Stimulated activated CD8-positive, alpha-beta memory T cell treated with anti-CD3 and anti-CD28 coated beads, Interleukin-7, amount 100 ng/mL, for 1 hour (primary cell): ENCODE measurements around the gene ATP2A2.

Experiments used
- DNase-seq, 2 donors: peaks; one replicate each; pipeline ENCODE4 v3.0.0-alpha.2; 2020; ENCODE audit warnings: low read depth in 2 of 2

Gene ATP2A2

DNA sequence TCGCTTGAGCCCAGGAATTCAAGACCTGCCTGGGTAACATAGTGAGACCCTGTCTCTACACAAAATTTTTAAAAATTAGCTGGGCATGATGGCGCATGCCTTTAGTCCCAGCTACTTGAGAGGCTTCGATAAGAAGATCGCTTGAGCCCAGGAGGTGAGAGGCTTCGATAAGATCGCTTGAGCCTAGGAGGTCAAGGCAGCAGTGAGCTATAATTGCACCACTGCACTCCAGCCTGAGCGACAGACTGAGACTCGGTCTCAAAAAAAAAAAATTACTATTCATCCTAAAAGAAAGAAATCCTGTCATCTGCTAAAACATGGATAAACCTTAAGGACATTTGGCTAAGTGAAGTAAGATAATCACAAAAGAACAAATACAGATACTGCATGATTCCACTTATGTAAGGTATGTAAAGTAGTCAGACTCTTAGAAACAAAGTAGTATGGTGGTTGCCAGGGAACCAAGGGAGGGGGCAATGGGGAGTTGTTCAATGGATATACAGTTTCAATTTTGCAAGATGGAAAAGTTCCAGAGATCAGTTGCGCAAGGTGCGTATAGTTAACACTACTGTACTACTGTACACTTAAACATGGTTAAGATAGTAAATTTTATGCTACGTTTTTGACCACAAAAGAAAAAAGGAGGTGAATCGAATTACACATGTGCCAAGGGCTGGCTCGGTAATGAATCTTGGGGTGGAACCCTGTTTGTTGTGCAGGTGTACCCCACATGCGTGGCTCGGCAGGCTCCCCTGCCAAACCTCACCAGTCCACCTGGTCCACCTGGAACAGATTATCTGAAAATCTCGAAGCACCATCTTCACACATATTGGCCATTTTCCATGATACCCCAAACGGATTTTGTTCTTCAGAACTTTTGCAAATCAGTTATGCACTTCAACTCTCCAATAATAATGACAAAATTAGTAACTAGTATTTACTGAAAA, 18.3 kb upstream of the ATP2A2 start:
- no peak for DNase-seq

DNA sequence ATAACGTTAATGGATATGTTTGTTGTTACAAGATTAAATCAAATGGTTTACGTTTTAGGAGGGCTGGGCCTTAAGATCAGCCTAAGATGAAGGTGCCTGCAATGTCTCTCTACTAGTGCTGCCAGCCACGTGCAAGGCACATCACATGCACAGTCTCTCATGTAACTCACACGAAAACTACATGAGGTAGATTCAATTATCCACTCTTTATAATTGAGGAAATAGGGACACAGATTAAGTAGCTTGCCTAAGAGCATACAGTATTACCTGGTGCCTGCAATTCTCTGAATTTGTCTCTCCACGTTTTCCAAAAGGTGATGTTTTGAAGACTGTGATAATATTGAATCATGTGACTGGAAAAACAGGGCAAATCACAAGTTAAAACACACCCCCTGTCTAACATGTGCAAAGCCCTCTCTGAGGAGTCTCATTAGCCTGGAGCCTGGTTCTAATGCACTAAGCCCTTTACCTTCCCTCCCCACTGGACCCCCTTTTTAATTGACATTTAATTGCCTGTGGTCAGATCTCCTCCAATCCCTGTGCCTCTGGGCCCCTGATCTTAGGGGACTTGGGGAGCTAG, 14.6 kb upstream of the ATP2A2 start:
- DNase-seq: no peak

- DNase-seq: no peak
Measured at GRCh38 chr12:110266980-110267620, 13.9 kb upstream of the ATP2A2 start.

DNA sequence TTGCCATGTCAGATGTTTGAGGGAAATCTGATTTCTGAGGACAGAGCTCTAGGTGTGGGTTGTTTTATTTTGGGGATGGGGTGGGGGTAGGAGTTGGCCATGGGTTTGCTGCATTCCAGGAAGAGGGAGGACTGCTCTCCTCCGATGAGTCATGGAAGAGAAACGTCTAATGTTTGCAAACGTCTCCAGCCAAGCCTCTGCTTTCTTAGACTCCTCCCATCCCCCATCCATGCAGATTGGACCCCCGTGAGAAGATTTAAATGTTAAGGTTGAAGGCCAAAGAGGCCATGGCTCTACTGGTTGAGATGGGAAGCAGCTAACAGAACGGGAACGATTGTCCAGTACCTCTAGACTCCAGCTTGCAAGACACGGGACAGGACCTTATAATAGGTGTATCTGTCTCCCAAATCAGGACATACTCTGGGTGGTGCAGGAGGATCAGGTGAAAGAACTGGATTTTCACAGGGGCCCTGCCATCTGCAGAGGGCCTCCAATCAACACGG, 11.4 kb upstream of the ATP2A2 start:
- DNase-seq: no peak

- DNase-seq: no peak
Measured at GRCh38 chr12:110270125-110270962, 10.7 kb upstream of the ATP2A2 start.

DNA sequence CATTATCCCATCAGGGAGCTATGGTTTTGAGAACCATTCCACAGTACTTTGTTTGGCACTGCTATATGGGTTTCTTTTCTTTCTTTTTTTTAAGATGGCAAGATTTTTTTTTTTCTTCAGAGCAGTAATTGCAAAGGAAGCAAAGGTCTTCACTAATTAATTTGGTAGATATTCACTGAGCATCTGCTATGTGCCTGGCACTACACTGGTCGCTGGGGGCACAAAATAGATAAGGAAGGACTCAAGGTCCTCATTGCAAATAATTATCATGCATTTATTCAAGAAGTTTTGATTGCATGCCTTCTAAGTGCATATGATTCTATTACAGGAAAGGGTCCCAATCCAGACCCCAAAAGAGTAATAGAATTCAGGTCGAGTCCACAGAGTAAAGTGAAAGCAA, 10.0 kb upstream of the ATP2A2 start:
- DNase-seq: no peak

DNA sequence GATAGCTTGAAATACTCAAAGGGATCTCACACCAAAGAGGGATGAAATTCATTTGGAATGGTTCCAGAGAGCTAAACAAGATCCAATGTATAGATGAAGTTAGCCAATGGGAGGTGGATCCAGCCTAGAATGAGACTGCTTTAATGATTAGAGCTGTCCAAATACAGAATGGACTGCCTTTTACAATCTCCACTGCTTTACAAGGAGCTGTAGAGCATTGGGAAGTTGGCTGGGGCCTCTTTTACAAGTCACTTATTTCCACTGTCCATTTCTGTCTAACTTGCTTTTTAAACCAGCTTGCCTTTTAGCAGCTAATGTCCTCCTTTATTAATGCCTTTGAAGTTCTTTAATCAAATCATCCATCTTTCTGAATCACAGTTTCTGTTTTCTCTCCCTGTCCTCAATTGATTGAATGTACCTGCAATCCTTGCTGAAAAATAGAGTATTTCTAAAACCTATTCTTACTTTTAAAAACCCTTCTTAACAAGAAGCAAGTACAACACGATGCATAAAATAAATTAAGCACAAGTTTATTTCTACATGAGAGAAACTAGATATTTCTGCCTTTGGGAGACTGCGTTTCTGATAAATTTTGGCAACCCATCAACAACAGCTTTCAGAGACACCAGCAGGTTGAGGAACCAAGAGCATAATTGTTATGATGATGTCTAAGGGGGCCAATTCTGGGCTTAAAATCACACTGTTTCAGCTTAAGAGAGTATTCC, 3.4 kb upstream of the ATP2A2 start:
- DNase-seq: no peak

DNA sequence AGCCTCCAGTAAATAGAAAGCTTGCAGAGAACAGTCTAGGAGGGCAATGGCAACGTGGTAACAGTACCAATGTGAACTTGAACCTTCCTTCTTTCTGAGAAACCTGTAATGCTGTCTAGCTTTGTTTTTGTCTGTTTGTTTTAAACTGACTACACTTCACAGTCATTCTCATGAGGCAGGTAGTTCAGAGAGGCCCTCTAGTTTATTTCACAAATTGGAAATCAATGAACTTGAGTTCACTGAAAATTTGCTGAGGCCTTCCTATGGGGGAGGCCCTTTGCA, 2.9 kb upstream of the ATP2A2 start:
- no peak for DNase-seq

DNA sequence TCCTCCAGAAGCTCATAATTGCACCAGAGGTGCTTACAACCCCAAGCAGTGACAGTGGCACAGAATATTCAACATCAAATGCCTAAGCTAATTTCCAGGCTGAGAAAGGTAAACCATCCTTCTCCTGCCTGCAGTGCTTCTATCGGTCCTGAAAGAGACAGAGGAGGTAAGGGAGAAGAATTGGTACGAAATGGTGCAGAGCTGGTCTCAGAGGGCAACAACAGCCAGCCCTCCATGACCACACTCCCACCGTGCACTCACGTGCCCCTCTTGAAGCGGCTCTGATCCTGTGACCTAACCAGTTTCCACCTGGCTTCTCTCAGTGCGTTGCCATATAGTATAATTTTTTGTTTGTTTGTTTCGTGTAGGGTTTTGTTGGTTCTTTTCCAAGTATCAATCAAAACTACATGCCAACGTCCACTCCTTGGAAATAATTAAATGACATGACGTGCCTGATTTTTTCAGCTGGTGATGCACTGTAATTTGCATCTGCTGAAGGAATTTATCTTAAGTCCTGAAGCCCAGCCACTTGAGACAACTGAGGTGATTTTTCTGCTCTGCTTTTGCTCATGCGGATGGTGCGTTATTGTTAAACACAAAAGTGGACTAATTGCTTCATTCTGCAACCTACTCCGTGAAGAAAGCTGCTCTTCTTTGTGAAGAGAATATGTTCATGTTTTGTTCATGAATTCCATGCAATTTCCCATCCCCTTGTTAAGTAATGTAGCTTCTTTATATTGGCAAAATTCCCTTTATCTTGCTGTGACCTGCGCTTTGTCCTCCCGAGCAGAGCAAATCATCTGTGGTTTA, 1.3 kb upstream of the ATP2A2 start:
- no peak for DNase-seq

- peak; percentile 21 to 32 for DNase-seq
Measured at GRCh38 chr12:110280392-110280778, 662 bp upstream of the ATP2A2 start.

- peak; percentile 14 to 18 for DNase-seq
Measured at GRCh38 chr12:110281549-110282299, 677 bp downstream of the ATP2A2 start.

- no peak for DNase-seq
Measured at GRCh38 chr12:110282300-110282860, 1.3 kb downstream of the ATP2A2 start.

DNA sequence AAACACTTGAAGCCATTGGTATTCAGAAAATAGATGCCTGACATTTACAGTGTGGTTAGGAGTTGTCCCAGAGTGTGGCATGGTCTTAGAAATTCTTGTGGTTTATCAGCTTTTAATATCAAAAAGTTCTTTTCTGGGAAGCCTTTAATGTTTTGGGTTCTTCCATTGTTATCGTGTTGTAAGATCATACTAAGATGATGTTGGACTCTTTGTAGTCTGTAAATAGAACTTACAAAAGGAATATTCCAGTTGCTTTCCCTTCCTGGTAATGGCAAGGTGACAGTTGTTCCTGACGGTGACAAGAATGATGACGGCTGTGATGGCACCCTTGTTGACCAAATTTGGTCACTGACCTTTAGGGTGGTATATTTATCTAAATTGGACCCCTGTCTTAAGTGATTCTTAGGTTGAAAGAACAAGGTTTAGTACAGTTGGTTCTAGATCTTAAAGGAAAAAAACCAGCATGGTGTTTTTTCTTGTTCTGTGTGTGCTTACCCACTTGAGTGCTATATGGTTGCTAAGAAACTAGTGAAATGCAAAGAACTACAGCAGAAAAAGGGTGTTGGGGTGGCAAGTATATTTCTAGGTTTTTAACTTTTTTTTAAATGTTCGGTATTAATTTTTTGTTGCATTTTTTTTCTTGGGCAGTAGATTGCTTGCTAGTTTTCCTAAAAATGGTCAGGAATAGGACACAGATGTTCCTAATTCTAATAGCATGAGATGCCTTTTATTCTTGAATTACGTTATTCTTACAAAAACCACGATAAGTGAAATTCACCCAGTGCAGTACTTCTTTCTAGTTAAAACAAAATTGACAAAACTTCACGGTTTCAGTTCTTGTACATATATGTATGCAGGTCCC, 2.1 kb downstream of the ATP2A2 start:
- DNase-seq: no peak

GRCh38 chr12:110284597-110284996, 3.5 kb downstream of the ATP2A2 start:
- no peak for DNase-seq

- no peak for DNase-seq
Measured at GRCh38 chr12:110286623-110287022, 5.6 kb downstream of the ATP2A2 start.

DNA sequence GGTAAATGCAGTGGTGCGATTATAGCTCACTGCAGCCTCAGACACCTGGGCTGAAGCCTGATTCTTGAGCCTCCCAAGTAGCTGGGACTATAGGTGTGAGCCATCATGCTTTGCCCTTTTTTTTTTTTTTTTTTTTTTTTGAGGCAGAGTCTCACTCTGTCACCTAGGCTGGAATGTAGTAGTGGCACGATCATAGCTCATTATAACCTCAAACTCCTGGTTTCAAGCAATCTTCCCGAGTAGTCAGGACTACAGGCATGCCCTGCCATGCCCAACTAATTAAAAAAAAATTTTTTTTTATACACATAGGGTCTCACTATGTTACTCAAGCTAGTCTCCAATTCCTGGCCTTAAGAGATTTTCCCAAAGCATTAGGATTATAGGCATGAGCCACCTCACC, 6.9 kb downstream of the ATP2A2 start:
- DNase-seq: no peak

- DNase-seq: no peak
Measured at GRCh38 chr12:110289044-110289710, 8.1 kb downstream of the ATP2A2 start.

DNA sequence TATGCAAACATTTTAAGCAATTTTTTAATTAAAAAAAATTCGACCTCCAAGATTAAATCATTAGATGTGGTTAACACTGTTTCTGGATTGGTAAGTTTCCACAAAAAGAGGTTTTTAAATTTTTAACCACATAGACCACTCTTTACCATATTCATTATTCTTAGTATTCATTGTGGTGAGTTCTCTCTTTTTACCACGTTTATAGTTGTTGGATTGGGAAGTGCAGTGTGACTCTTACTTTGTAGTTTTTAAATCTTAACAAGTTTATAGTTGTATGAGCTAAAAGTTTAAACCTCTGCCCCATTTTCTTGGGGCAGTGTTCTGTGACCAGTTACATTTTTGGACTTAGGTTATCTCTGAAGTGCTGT, 8.6 kb downstream of the ATP2A2 start:
- no peak for DNase-seq
